Left ventricle myocardium inferior (tissue), 1 donor: ENCODE measurements around the gene NELFCD. TPM values are rescaled to one million over a fixed set of nuclear protein-coding genes. Genes with fewer than 3 reads are reported as not detected.

Source experiments
- DNase-seq: peaks from one replicate; pipeline ENCODE4 v3.0.0-alpha.2; 2020
- H3K27ac ChIP-seq: fragments of 200-600 bp; replicated peaks from 2 replicates; pipeline ENCODE4 v1.8.0; 2021
- H3K27me3 ChIP-seq: fragments of 200-600 bp; 2 replicates; pipeline ENCODE4 v1.8.0; 2021; ENCODE audit warnings: low read depth
- H3K36me3 ChIP-seq: fragments of 200-600 bp; 2 replicates; pipeline ENCODE4 v1.8.0; 2021
- H3K4me1 ChIP-seq: fragments of 200-600 bp; 2 replicates; pipeline ENCODE4 v1.8.0; 2021
- H3K4me3 ChIP-seq: fragments of 200-600 bp; 2 replicates; pipeline ENCODE4 v1.8.0; 2021; ENCODE audit warnings: mild to moderate bottlenecking, moderate library complexity
- H3K9me3 ChIP-seq: fragments of 200-600 bp; replicated peaks from 2 replicates; pipeline ENCODE4 v1.8.0; 2021
- intact Hi-C: fragments of 100-400 bp; cut with micrococcal nuclease; formaldehyde crosslinking; loops from one replicate; pipeline ENCODE4 v1.11.0; 2022
- total RNA-seq: library from RNA; stranded (reverse); fragmentation: NEBNext Ultra II Directional; extraction: Animal tissue kit (Norgen Biotek cat#: 25700); gene quantifications from one replicate; pipeline ENCODE4 v1.2.1, GENCODE V29; 2021
- TF ChIP-seq, protein P1 (sequence below): fragments of 200-600 bp; IDR thresholded peaks from 2 replicates; pipeline ENCODE4 v1.8.0; 2021; ENCODE audit warnings: antibody characterized with exemption, mild to moderate bottlenecking, borderline replicate concordance
- donor health status: DM: no; HTN: yes; CAD: no; lungs with severe emphysema.

NELFCD gene
- total RNA-seq, 1 donor from 2014 or later: 30.4 TPM

DNA sequence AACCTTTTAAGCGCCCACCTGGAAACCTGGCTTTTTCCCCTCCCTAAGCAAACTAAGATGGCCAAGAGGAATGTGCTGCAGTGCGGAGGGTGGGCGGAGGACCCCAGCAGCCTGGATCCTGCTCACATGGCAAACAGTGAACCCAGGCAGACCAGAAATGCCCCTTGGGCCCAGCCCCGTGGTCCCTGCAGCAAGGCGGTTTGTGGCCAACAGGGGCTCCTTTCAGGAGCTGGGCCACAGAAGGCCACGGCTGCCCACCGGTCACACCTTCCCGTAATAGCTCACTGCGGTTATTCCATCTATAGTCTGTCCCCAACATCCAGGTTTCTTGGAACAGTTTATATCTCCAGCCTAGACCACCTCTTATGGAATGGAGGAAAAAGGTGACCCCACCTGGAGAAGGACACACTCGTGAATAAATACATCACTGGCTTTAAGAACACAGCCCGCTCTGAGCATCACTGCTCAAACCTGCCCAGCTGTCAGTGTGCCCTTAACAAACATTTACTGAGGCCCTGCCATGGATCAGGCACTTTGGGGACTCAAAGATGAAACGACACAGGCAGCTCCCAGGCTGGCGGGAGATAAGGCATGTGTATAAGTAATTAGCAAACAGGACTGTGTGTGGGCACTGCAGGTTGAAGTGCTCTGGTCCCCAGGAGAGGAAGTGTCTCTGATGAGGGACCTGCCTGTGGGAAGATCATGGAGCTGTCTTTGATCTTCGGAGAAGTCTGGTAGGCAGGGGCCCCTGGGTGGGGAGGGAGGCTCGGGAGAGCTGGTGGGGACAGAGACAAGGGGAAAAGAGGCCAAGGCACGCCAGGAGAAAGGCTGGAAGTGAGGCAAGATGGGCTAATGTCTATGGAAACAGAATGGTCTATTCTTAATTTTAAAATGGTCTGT, 35.0 kb downstream of the NELFCD start:
- intact Hi-C loops: no loop called here
- TF ChIP-seq, protein P1, sequence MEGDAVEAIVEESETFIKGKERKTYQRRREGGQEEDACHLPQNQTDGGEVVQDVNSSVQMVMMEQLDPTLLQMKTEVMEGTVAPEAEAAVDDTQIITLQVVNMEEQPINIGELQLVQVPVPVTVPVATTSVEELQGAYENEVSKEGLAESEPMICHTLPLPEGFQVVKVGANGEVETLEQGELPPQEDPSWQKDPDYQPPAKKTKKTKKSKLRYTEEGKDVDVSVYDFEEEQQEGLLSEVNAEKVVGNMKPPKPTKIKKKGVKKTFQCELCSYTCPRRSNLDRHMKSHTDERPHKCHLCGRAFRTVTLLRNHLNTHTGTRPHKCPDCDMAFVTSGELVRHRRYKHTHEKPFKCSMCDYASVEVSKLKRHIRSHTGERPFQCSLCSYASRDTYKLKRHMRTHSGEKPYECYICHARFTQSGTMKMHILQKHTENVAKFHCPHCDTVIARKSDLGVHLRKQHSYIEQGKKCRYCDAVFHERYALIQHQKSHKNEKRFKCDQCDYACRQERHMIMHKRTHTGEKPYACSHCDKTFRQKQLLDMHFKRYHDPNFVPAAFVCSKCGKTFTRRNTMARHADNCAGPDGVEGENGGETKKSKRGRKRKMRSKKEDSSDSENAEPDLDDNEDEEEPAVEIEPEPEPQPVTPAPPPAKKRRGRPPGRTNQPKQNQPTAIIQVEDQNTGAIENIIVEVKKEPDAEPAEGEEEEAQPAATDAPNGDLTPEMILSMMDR: no peak

GRCh38 chr20:59016795-59017492, 35.9 kb downstream of the NELFCD start:
- no peak for DNase-seq
- H3K4me3 ChIP-seq: no peak overlapping the region
- intact Hi-C loops: no loop called here
- peak overlapping the region; percentile 63 for H3K27ac ChIP-seq
- TF ChIP-seq, protein P1: no peak
- H3K36me3 ChIP-seq: peaks cover 5% of the 10 kb centered on the region
- peaks cover 34% of the 10 kb centered on the region for H3K4me1 ChIP-seq
- H3K27me3 ChIP-seq: no peaks in the 10 kb centered on the region
- H3K9me3 ChIP-seq: no peaks in the 10 kb centered on the region

More for the DNA sequence above, 35.0 kb downstream of the NELFCD start:
- H3K27ac ChIP-seq: no peak overlapping the region
- H3K27me3 ChIP-seq: no peaks in the 10 kb centered on the region
- no peak for DNase-seq
- no peaks in the 10 kb centered on the region for H3K9me3 ChIP-seq
- peaks cover 42% of the 10 kb centered on the region for H3K4me1 ChIP-seq
- no peak overlapping the region for H3K4me3 ChIP-seq
- no peaks in the 10 kb centered on the region for H3K36me3 ChIP-seq

DNA sequence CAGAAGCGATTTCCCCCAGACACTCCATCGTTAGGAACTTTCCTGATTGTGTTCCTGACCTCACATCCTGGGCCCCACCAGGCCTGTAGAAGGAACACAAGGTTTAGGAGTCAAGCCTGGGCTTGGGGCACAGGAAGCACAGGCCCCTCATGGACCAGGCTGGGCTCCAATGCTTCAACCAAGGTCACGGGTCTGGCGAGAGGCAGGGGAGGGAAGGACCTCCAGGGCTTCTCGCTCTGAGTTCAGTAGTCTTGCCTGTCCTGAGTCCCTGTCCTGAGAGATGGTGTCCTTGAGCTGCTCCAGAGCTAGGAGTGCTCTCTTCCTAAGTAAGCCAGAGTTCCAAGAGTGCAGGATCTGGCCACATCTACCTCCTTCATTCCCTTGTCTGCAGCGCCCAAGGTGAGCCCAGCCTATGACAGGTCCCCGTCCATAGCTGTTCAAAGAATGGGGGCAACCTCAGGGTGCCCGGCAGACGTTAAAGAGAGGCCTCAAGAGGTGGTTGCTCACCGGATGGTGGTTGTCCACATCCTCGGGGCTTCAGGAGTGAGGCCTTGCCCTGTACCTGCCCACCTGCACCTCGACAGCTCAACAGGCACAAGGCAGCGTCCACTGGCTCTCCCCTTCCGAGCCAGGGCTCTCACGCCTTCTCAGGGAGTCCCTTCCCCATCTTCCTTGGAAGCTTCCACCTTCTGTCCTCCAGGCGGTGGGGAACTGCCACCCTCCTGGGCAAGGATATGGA, 36.6 kb downstream of the NELFCD start:
- Histone ChIP-seq H3K36me3 (peaks cover 8% of the 10 kb centered on the region), H3K9me3 (no peaks in the 10 kb centered on the region), H3K27ac (peak overlapping the region; percentile 63), H3K4me1 (peaks cover 34% of the 10 kb centered on the region), H3K4me3 (no peak overlapping the region), H3K27me3 (no peaks in the 10 kb centered on the region)
- DNase-seq: no peak
- TF ChIP-seq, protein P1: no peak
- intact Hi-C loops: no loop called here

DNA sequence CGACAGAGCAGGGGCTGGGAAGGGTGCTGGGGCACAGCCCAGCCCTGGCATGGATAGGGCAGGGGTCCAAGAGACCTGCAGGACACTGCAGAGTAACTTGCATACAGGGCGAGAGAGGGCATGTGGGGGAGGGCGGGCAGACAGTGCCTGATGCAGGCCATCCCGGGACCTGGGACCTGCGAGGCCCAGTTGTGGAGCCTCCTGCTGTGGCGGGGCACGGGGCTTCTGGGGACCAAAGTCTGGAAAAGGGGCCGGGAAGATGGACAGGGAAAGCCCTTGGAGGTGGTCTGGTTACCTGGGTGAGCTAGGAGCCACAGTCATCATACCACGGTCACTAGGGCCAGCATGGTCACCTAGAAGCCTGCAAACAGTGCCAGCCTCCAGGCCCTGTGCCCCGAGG, 37.8 kb downstream of the NELFCD start:
- peaks cover 20% of the 10 kb centered on the region for H3K36me3 ChIP-seq
- TF ChIP-seq, protein P1: no peak

DNA sequence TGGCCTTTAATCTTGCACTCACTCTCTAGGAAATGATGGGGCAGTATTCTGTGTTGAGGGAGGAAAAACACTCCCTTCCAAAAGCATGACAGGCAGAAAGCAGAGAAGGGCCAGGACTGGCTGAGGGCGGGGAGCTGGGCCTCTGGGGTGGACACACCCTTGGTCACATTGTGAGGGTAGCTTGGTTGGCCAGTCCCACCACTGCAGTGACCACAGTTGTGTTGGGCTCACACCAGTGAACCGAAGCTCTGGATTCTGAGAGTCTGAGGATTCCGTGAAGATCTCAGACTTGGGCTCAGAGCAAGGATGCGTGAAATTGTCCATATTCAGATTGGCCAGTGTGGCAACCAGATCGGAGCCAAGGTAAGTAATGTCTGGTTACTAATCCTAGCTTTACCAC, 38.2 kb downstream of the NELFCD start, which contains the start of gene TUBB1:
Gene TUBB1, plus strand, starts transcription at position 213 of the 400 bp plus-strand sequence. Its CDS starts 94 bp downstream, at position 307.
- H3K4me3 ChIP-seq: no peak within 1 kb of the TSS
- intact Hi-C loops: no loop called here
- H3K4me1 ChIP-seq: peaks cover 32% of the 10 kb centered on the region
- H3K27me3 ChIP-seq: no peaks in the 10 kb centered on the region
- DNase-seq: no peak
- peaks cover 24% of the 10 kb centered on the region for H3K36me3 ChIP-seq
- no peaks in the 10 kb centered on the region for H3K9me3 ChIP-seq
- H3K27ac ChIP-seq: no peak within 1 kb of the TSS
- TF ChIP-seq, protein P1: no peak

More for the DNA sequence above, 37.8 kb downstream of the NELFCD start:
- no peak for DNase-seq
- no peak overlapping the region for H3K4me3 ChIP-seq
- intact Hi-C loops: no loop called here
- H3K27me3 ChIP-seq: no peaks in the 10 kb centered on the region
- no peaks in the 10 kb centered on the region for H3K9me3 ChIP-seq
- H3K4me1 ChIP-seq: peaks cover 34% of the 10 kb centered on the region
- no peak overlapping the region for H3K27ac ChIP-seq
